Activated B cell treated with CpG ODN at 0.5 μM for 24 hours (primary cell): ENCODE measurements around the gene BSN. TPM values are rescaled to one million over a fixed set of nuclear protein-coding genes. Genes with fewer than 3 reads are reported as not detected.
A peak's percentile ranks its signal among the peaks of the same experiment; 100 is the strongest.

Experiments used
- ATAC-seq: fragments of 200-7000 bp; cut with Tn5 transposase; one replicate; pipeline ENCODE4 v1.10.0; 2021; ENCODE audit warnings: low read depth, mild to moderate bottlenecking, moderate library complexity
- CTCF ChIA-PET: fragments of 350-600 bp; sonication (Branson Sonifier 250); formaldehyde crosslinking; loops from one replicate; lab custom pipeline; 2021; ENCODE audit warnings: antibody characterized with exemption; lab: Charles Lee
- POLR2A ChIA-PET: fragments of 350-600 bp; sonication (Branson Sonifier 250); formaldehyde crosslinking; loops from one replicate; lab custom pipeline; 2021; ENCODE audit warnings: antibody characterized with exemption; lab: Charles Lee
- DNase-seq: peaks from one replicate; pipeline ENCODE4 v3.0.0; 2022
- H3K27ac Mint-ChIP-seq: one replicate; pipeline ENCODE4 v1.8.0; 2020; ENCODE audit warnings: mixed read lengths
- H3K27me3 Mint-ChIP-seq: one replicate; pipeline ENCODE4 v1.8.0; 2021; ENCODE audit warnings: mixed read lengths
- H3K36me3 Mint-ChIP-seq: one replicate; pipeline ENCODE4 v1.8.0; 2021; ENCODE audit warnings: low read depth, mixed read lengths
- H3K4me1 Mint-ChIP-seq: one replicate; pipeline ENCODE4 v1.8.0; 2021; ENCODE audit warnings: mixed read lengths
- H3K4me3 Mint-ChIP-seq: one replicate; pipeline ENCODE4 v1.8.0; 2020; ENCODE audit warnings: mild to moderate bottlenecking, mixed read lengths
- H3K9me3 Mint-ChIP-seq: one replicate; pipeline ENCODE4 v1.8.0; 2020; ENCODE audit warnings: mixed read lengths
- intact Hi-C: fragments of 100-400 bp; cut with micrococcal nuclease; formaldehyde crosslinking; loops from one replicate; pipeline ENCODE4 v1.15.1; 2024
- total RNA-seq: library from RNA; stranded (reverse); gene quantifications from 2 replicates; pipeline ENCODE4 v1.2.3, GENCODE V29; 2022
- TF ChIP-seq, protein P1 (sequence below): fragments of 200-600 bp; IDR thresholded peaks from one replicate; pipeline ENCODE4 v1.8.0; 2022; ENCODE audit warnings: antibody characterized with exemption, mild to moderate bottlenecking

Gene BSN
- total RNA-seq, 1 donor from 2014 or later = 0.69 TPM

- CTCF ChIA-PET = interaction anchor here (1.3 kb wide), 1 partner anchor 113 kb away, joined by 4 read pairs; no protein-coding TSS in a partner anchor
These were observed 98.7 kb downstream of the BSN start for GRCh38 chr3:49652903-49653415.

GRCh38 chr3:49653621-49654020 is 99.3 kb downstream of the BSN start:
- DNase-seq (no peak), ATAC-seq (no peak)
- intact Hi-C loops = no loop called here
- Mint-ChIP-seq H3K27me3 (no peaks in the 10 kb centered on the region), H3K4me1 (peaks cover 8% of the 10 kb centered on the region), H3K36me3 (no peaks in the 10 kb centered on the region), H3K9me3 (no peaks in the 10 kb centered on the region), H3K27ac (no peak overlapping the region), H3K4me3 (no peak overlapping the region)
- ChIA-PET POLR2A (no interaction called here), CTCF (no interaction called here)
- TF ChIP-seq, protein P1, sequence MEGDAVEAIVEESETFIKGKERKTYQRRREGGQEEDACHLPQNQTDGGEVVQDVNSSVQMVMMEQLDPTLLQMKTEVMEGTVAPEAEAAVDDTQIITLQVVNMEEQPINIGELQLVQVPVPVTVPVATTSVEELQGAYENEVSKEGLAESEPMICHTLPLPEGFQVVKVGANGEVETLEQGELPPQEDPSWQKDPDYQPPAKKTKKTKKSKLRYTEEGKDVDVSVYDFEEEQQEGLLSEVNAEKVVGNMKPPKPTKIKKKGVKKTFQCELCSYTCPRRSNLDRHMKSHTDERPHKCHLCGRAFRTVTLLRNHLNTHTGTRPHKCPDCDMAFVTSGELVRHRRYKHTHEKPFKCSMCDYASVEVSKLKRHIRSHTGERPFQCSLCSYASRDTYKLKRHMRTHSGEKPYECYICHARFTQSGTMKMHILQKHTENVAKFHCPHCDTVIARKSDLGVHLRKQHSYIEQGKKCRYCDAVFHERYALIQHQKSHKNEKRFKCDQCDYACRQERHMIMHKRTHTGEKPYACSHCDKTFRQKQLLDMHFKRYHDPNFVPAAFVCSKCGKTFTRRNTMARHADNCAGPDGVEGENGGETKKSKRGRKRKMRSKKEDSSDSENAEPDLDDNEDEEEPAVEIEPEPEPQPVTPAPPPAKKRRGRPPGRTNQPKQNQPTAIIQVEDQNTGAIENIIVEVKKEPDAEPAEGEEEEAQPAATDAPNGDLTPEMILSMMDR = no peak

More at GRCh38 chr3:49652903-49653415, 98.7 kb downstream of the BSN start:
- Mint-ChIP-seq H3K9me3 (no peaks in the 10 kb centered on the region), H3K27me3 (no peaks in the 10 kb centered on the region), H3K4me1 (peaks cover 8% of the 10 kb centered on the region), H3K27ac (no peak overlapping the region), H3K4me3 (no peak overlapping the region), H3K36me3 (no peaks in the 10 kb centered on the region)
- intact Hi-C loops = no loop called here
- POLR2A ChIA-PET = interaction anchor here (0.6 kb wide), 1 partner anchor 449 kb away, joined by 13 read pairs; no protein-coding TSS in a partner anchor
- ATAC-seq (no peak), DNase-seq (no peak)
- TF ChIP-seq, protein P1 = no peak

GRCh38 chr3:49654176-49654825 is 100.0 kb downstream of the BSN start:
- ChIA-PET CTCF (no interaction called here), POLR2A (no interaction called here)
- TF ChIP-seq, protein P1 = no peak
- H3K4me1 Mint-ChIP-seq = peaks cover 8% of the 10 kb centered on the region
- ATAC-seq = no peak
- no peak overlapping the region for H3K4me3 Mint-ChIP-seq
- intact Hi-C loops = no loop called here
- H3K9me3 Mint-ChIP-seq = no peaks in the 10 kb centered on the region
- no peak for DNase-seq
- no peaks in the 10 kb centered on the region for H3K36me3 Mint-ChIP-seq
- no peaks in the 10 kb centered on the region for H3K27me3 Mint-ChIP-seq
- H3K27ac Mint-ChIP-seq = no peak overlapping the region

GRCh38 chr3:49654955-49655556 is 100.8 kb downstream of the BSN start:
- Mint-ChIP-seq H3K27ac (no peak overlapping the region), H3K4me3 (no peak overlapping the region), H3K27me3 (no peaks in the 10 kb centered on the region), H3K4me1 (peaks cover 8% of the 10 kb centered on the region), H3K36me3 (no peaks in the 10 kb centered on the region), H3K9me3 (no peaks in the 10 kb centered on the region)
- TF ChIP-seq, protein P1 = no peak
- intact Hi-C loops = no loop called here
- ATAC-seq (peak; percentile 56), DNase-seq (no peak)
- POLR2A ChIA-PET = no interaction called here
- CTCF ChIA-PET = no interaction called here

DNA sequence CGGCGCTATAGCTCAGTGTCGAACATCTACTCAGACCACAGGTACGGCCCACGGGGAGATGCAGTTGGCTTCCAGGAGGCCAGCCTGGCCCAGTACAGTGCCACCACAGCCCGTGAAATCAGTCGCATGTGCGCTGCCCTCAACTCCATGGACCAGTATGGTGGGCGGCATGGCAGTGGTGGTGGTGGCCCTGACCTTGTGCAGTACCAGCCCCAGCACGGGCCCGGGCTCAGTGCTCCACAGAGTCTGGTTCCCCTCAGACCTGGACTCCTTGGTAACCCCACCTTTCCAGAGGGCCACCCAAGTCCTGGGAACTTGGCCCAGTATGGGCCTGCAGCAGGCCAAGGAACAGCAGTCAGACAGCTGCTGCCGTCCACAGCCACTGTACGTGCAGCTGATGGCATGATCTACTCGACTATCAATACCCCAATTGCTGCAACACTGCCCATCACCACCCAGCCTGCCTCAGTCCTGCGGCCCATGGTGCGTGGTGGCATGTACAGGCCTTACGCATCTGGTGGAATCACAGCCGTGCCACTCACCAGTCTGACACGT is 101.5 kb downstream of the BSN start:
- no peak for ATAC-seq
- TF ChIP-seq, protein P1 = no peak
- H3K27ac Mint-ChIP-seq = no peak overlapping the region

More for the DNA sequence above, 101.5 kb downstream of the BSN start:
- no peak for DNase-seq
- Mint-ChIP-seq H3K27me3 (no peaks in the 10 kb centered on the region), H3K36me3 (no peaks in the 10 kb centered on the region), H3K4me1 (peaks cover 8% of the 10 kb centered on the region), H3K9me3 (no peaks in the 10 kb centered on the region), H3K4me3 (no peak overlapping the region)
- ChIA-PET POLR2A (no interaction called here), CTCF (no interaction called here)
- intact Hi-C loops = no loop called here
